OCI-M1 (cell line): ENCODE results near the gene C2orf69.
A peak's percentile ranks its signal among the peaks of the same experiment; 100 is the strongest.

Experiments
- DNase-seq: peaks from one replicate; lab custom pipeline; 2025; lab: John Stamatoyannopoulos, UW

C2orf69 gene

GRCh38 chr2:199968126-199968525, 57.0 kb downstream of the C2orf69 start:
- DNase-seq = peak; percentile 13

- no peak for DNase-seq
These were observed 61.1 kb downstream of the C2orf69 start for GRCh38 chr2:199972088-199972626.

- peak; percentile 31 for DNase-seq
These were observed 62.6 kb downstream of the C2orf69 start for GRCh38 chr2:199973703-199974102.

GRCh38 chr2:199975273-199975895, 64.3 kb downstream of the C2orf69 start:
- DNase-seq = peak; percentile 7
